Stimulated activated CD4-positive, alpha-beta T cell treated with anti-CD3 and anti-CD28 coated beads, Interleukin-2, amount 100 ng/mL, for 48 hours (primary cell): ENCODE measurements around the gene HIPK1.

Experiments
- DNase-seq, 2 donors: peaks; one replicate each; pipeline ENCODE4 v3.0.0-alpha.2; 2020

Gene HIPK1

GRCh38 chr1:114021665-114022099 lies 92.6 kb downstream of the HIPK1 start:
- DNase-seq: no peak

GRCh38 chr1:114022877-114023276 lies 93.8 kb downstream of the HIPK1 start:
- DNase-seq: no peak

- DNase-seq: no peak
These were observed 94.3 kb downstream of the HIPK1 start for GRCh38 chr1:114023377-114023776.

- DNase-seq: no peak
These were observed 94.9 kb downstream of the HIPK1 start for GRCh38 chr1:114024049-114024448.

- DNase-seq: no peak
These were observed 96.7 kb downstream of the HIPK1 start for GRCh38 chr1:114025609-114026401.

- no peak for DNase-seq
These were observed 97.7 kb downstream of the HIPK1 start for GRCh38 chr1:114026797-114027196.
